Mesenchymal stem cell (in vitro differentiated cells and primary cell): ENCODE data around the gene RUNX2.

ENCODE experiments used
- DNase-seq: peaks from one replicate; pipeline ENCODE4 v3.0.0-alpha.2; 2013
- H2AFZ ChIP-seq: one replicate; pipeline ENCODE4 v1.6.1; 2013; ENCODE audit warnings: low read depth, mild to moderate bottlenecking, control low read depth, inconsistent platforms, low read length, moderate library complexity
- H2AK5ac ChIP-seq: 2 replicates; pipeline ENCODE4 v1.6.1; 2013; ENCODE audit warnings: low read length, moderate library complexity, mild to moderate bottlenecking, inconsistent platforms; ENCODE audit not compliant: severe bottlenecking
- H2BK120ac ChIP-seq: one replicate; pipeline ENCODE4 v1.6.1; 2013; ENCODE audit warnings: low read depth, mild to moderate bottlenecking, inconsistent platforms, low read length, moderate library complexity
- H2BK12ac ChIP-seq, 2 experiments: one replicate each; pipeline ENCODE4 v1.6.1; 2013; ENCODE audit warnings: inconsistent platforms in 2 of 2, low read length in 2 of 2, mild to moderate bottlenecking in 2 of 2, moderate library complexity in 2 of 2, control low read depth in 1 of 2
- H2BK15ac ChIP-seq: one replicate; pipeline ENCODE4 v1.6.1; 2013; ENCODE audit warnings: mild to moderate bottlenecking, low read depth, inconsistent platforms; ENCODE audit not compliant: poor library complexity, severe bottlenecking
- H2BK5ac ChIP-seq: 2 replicates; pipeline ENCODE4 v1.6.1; 2013; ENCODE audit warnings: low read depth, mild to moderate bottlenecking, low read length, control low read depth, inconsistent platforms; ENCODE audit not compliant: poor library complexity, severe bottlenecking
- H3K14ac ChIP-seq, 2 experiments: one replicate each; pipeline ENCODE4 v1.6.1; 2013; ENCODE audit warnings: inconsistent platforms in 2 of 2, low read length in 2 of 2, control low read depth in 1 of 2, mild to moderate bottlenecking in 1 of 2, moderate library complexity in 1 of 2
- H3K18ac ChIP-seq, 2 experiments: one replicate each; pipeline ENCODE4 v1.6.1; 2013; ENCODE audit warnings: inconsistent platforms in 2 of 2, low read length in 2 of 2, control low read depth in 1 of 2, low read depth in 1 of 2, mild to moderate bottlenecking in 1 of 2
- H3K23ac ChIP-seq, 2 experiments: one replicate each; pipeline ENCODE4 v1.6.1; 2013; ENCODE audit warnings: inconsistent platforms in 2 of 2, low read length in 2 of 2, mild to moderate bottlenecking in 2 of 2, moderate library complexity in 2 of 2, control low read depth in 1 of 2
- H3K27ac ChIP-seq: 2 replicates; pipeline ENCODE4 v1.5.1; 2013; ENCODE audit warnings: mild to moderate bottlenecking, moderate library complexity, low read length, control low read depth, inconsistent platforms; ENCODE audit not compliant: poor library complexity, severe bottlenecking
- H3K27me3 ChIP-seq, 2 experiments: 2 replicates each; pipeline versions ENCODE4 v1.6.1 to v1.7.0; 2013; ENCODE audit warnings: low read length in 2 of 2, mild to moderate bottlenecking in 2 of 2, moderate library complexity in 2 of 2, control low read depth in 1 of 2, inconsistent platforms in 1 of 2; ENCODE audit not compliant: control insufficient read depth in 1 of 2, insufficient read depth in 1 of 2
- H3K36me3 ChIP-seq, 2 experiments: 2 replicates each; pipeline versions ENCODE4 v1.6.1 to v1.7.0; 2013; ENCODE audit warnings: low read length in 2 of 2, control low read depth in 1 of 2, inconsistent platforms in 1 of 2, low read depth in 1 of 2, mild to moderate bottlenecking in 1 of 2; ENCODE audit not compliant: insufficient read depth in 2 of 2, control insufficient read depth in 1 of 2
- H3K4ac ChIP-seq, 2 experiments: one replicate each; pipeline ENCODE4 v1.6.1; 2013; ENCODE audit warnings: inconsistent platforms in 2 of 2, low read length in 2 of 2, mild to moderate bottlenecking in 2 of 2, moderate library complexity in 2 of 2, control low read depth in 1 of 2, low read depth in 1 of 2
- H3K4me1 ChIP-seq: 2 replicates; pipeline ENCODE4 v1.6.1; 2013; ENCODE audit warnings: low read depth, low read length, control low read depth; ENCODE audit not compliant: control insufficient read depth, insufficient read depth
- H3K4me2 ChIP-seq: 2 replicates; pipeline ENCODE4 v1.6.1; 2013; ENCODE audit warnings: low read length, mild to moderate bottlenecking, inconsistent platforms; ENCODE audit not compliant: poor library complexity, severe bottlenecking
- H3K4me3 ChIP-seq, 2 experiments: 2 replicates each; pipeline versions ENCODE4 v1.5.1 to v1.7.0; 2013; ENCODE audit warnings: low read length in 2 of 2, mild to moderate bottlenecking in 2 of 2, control low read depth in 1 of 2, low read depth in 1 of 2; ENCODE audit not compliant: insufficient read depth in 1 of 2
- H3K79me1 ChIP-seq: replicated peaks from 2 replicates; pipeline ENCODE4 v1.6.1; 2013; ENCODE audit warnings: mild to moderate bottlenecking, control low read depth, low read length, inconsistent platforms; ENCODE audit not compliant: poor library complexity, severe bottlenecking
- H3K9ac ChIP-seq: 2 replicates; pipeline ENCODE4 v1.7.0; 2013; ENCODE audit warnings: mild to moderate bottlenecking, low read length, moderate library complexity
- H3K9me3 ChIP-seq: 2 replicates; pipeline ENCODE4 v1.7.0; 2013; ENCODE audit warnings: mild to moderate bottlenecking, low read length; ENCODE audit not compliant: control insufficient read depth
- H4K8ac ChIP-seq: one replicate; pipeline ENCODE4 v1.6.1; 2013; ENCODE audit warnings: inconsistent platforms, mild to moderate bottlenecking, low read length, moderate library complexity
- H4K91ac ChIP-seq: one replicate; pipeline ENCODE4 v1.6.1; 2013; ENCODE audit warnings: mild to moderate bottlenecking, low read length, inconsistent platforms
- WGBS: methylation state at CpG from one replicate; pipeline ENCODE4 v1.1.7; 2013; ENCODE audit warnings: mixed read lengths; 5-methylcytosine and 5-hydroxymethylcytosine counted together

Gene RUNX2

DNA sequence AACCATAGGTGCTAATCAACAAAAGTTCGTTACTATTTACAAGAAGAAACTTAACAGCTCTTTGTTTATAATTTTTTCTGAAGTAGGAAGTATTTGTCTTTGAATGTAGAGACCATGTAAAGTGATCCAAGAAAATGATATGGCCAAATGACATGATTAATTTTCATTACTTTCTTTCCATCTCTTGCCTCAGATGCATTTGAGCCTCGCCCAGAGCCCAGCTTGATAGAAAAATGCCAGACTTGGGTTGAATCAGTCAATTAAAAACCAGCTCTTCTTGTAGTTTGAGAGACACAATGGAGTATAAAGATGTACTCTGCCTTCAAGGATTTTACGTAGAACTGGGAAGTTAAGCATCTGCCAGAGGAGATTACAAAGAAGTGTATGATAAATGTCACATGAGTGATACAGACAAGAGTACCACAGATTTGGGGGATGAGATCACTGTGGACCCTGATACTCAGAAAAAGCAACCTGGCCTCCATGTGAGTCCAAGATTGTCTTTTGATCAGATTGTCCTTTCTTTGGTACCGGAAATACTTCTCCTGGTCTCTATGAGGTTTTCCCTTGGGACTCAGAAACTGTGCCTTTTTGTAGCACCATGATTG is 142.1 kb downstream of the RUNX2 start:
- Histone ChIP-seq H3K4me1 (peaks cover 5% of the 10 kb centered on the region), H3K79me1 (peaks cover 15% of the 10 kb centered on the region), H2BK15ac (no peak overlapping the region), H3K4me2 (no peak overlapping the region), H3K27me3 (no peaks in the 10 kb centered on the region), H2AK5ac (no peak overlapping the region), H3K4me3 (no peak overlapping the region), H3K9ac (no peak overlapping the region), H3K18ac (no peak overlapping the region), H3K9me3 (no peaks in the 10 kb centered on the region), H2BK12ac (no peak overlapping the region), H2BK5ac (no peak overlapping the region), H3K36me3 (peaks cover 8 to 17% of the 10 kb centered on the region in 2 experiments), H2AFZ (no peak overlapping the region), H3K27ac (no peak overlapping the region), H3K14ac (no peak overlapping the region), H3K4ac (no peak overlapping the region), H2BK120ac (no peak overlapping the region), H4K91ac (no peak overlapping the region), H4K8ac (no peak overlapping the region), H3K23ac (no peak overlapping the region)
- DNase-seq = no peak
- WGBS = 98% methylated on average over 3 of the region's 4 CpGs

DNA sequence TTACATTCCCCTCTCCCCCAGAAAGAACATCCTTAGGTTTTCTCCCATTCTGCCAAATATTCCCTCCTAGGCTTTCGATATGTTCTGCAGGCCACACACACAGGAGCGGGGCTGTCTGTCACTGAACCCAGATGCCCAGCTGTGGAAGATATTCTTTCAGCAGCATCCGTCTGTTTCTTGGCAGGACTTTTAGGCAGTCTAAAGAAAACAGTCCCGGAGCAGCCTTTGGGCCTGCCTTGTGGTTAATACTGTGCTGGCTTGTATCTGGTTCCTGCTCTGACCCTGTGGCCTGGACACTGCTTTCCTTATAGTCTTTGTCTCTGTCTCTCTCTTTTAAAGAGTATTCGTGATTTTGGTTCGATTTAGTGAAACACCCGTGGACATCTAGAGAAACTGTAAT is 144.3 kb downstream of the RUNX2 start:
- Histone ChIP-seq H3K9me3 (no peaks in the 10 kb centered on the region), H2BK15ac (no peak overlapping the region), H2BK120ac (no peak overlapping the region), H2BK12ac (no peak overlapping the region), H3K14ac (no peak overlapping the region), H3K4me3 (no peak overlapping the region), H3K36me3 (peaks cover 8 to 11% of the 10 kb centered on the region in 2 experiments), H3K18ac (no peak overlapping the region), H3K23ac (no peak overlapping the region), H3K4ac (no peak overlapping the region), H3K9ac (peak overlapping the region; percentile 52), H4K91ac (no peak overlapping the region), H3K4me2 (no peak overlapping the region), H4K8ac (peak overlapping the region; percentile 27), H2AFZ (no peak overlapping the region), H2AK5ac (no peak overlapping the region), H3K27me3 (no peaks in the 10 kb centered on the region), H3K27ac (peak overlapping the region; percentile 29), H3K4me1 (peaks cover 5% of the 10 kb centered on the region), H3K79me1 (peaks cover 11% of the 10 kb centered on the region), H2BK5ac (no peak overlapping the region)
- WGBS = 62% methylated on average over 7 of the region's 7 CpGs
- peak; percentile 57 for DNase-seq

DNA sequence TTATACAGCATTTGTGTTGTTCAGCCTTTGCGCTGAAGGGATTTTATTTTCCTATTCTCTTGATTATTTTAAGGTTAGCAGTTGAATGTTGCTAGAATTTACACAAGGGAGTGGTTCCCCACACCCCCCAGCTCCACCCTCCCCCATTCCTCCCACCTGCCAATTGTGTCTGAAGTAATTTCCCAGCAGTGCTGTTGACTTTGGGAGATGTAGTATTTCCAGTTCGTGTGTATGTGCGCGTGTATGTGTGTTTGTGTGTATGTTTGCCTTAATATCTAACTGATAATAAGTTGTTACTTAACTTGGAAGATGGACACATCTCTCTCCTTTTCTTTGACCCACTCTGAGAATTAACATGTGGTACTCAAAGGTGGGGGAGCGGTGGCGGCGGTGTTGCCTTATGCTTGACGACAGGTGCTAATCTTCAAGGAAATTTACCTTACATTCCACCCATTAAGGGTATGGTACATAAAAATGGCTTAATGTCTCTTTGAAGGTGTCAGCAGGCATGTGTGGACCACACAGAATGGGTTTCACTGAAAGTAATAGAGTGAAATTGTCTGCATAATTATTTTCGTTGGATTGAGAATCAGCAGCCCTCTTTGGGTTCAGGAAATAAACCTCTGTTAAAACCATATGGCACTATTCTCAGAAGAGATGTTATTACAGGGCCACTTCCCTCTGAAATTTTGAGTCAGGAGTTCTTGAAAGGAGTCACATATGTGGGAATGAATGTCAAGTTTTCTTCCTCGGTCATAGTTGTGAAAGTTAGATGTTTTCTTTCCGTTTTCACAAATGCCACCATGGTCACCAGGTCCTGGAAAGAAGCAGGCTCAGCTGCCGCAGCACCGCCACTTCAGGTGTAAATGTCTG is 145.2 kb downstream of the RUNX2 start:
- H3K27me3 ChIP-seq = no peaks in the 10 kb centered on the region
- H3K9me3 ChIP-seq = no peaks in the 10 kb centered on the region
- no peak overlapping the region for H3K23ac ChIP-seq
- DNase-seq = no peak
- no peak overlapping the region for H3K4me2 ChIP-seq
- H2AK5ac ChIP-seq = no peak overlapping the region
- no peak overlapping the region for H3K4ac ChIP-seq
- no peak overlapping the region for H2BK5ac ChIP-seq
- H3K79me1 ChIP-seq = peaks cover 9% of the 10 kb centered on the region
- H3K27ac ChIP-seq = no peak overlapping the region
- H3K14ac ChIP-seq = no peak overlapping the region
- no peak overlapping the region for H3K9ac ChIP-seq
- no peak overlapping the region for H2BK15ac ChIP-seq
- peak overlapping the region; percentile 56 to 86 for H2BK12ac ChIP-seq
- H2AFZ ChIP-seq = no peak overlapping the region
- H4K91ac ChIP-seq = no peak overlapping the region
- H3K36me3 ChIP-seq = peaks cover 8 to 13% of the 10 kb centered on the region in 2 experiments
- peak overlapping the region; percentile 11 to 35 for H3K18ac ChIP-seq
- WGBS = 83% methylated on average over 5 of the region's 13 CpGs
- no peak overlapping the region for H3K4me3 ChIP-seq
- no peak overlapping the region for H2BK120ac ChIP-seq
- H4K8ac ChIP-seq = no peak overlapping the region
- peaks cover 7% of the 10 kb centered on the region for H3K4me1 ChIP-seq

DNA sequence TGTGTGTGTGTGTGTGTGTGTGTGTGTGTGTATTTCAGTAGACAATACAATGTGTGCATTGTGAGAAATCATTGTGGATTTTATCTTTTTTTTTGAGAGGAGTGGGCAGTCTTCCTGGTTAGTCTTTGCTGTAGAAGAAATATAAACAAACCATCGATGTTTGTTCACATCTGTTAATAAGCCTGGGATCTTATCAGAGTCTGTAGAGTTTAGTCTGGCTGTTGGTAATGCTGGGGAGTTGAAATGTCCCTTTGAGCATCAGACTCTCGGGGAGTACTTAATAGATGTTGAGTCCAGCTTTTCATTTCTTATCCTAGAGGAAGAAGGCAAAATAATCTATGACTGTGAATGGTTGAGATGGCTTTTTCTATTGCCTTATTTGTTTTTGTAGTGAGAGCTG is 146.2 kb downstream of the RUNX2 start:
- Histone ChIP-seq H3K9me3 (no peaks in the 10 kb centered on the region), H3K23ac (no peak overlapping the region), H2BK5ac (no peak overlapping the region), H2AK5ac (no peak overlapping the region), H4K8ac (no peak overlapping the region), H3K14ac (no peak overlapping the region), H3K18ac (no peak overlapping the region), H3K4me2 (no peak overlapping the region), H3K36me3 (peaks cover 8 to 13% of the 10 kb centered on the region in 2 experiments), H2BK120ac (no peak overlapping the region), H3K27ac (no peak overlapping the region), H2BK12ac (no peak overlapping the region), H3K4me3 (no peak overlapping the region), H3K4me1 (peaks cover 7% of the 10 kb centered on the region), H4K91ac (no peak overlapping the region), H2AFZ (no peak overlapping the region), H3K9ac (no peak overlapping the region), H3K4ac (no peak overlapping the region), H3K79me1 (peaks cover 9% of the 10 kb centered on the region), H2BK15ac (no peak overlapping the region), H3K27me3 (no peaks in the 10 kb centered on the region)
- DNase-seq = peak; percentile 57
- 11% methylated on average over 2 of the region's 2 CpGs for WGBS
